ENCODE results near the gene TMTC4.

DNA sequence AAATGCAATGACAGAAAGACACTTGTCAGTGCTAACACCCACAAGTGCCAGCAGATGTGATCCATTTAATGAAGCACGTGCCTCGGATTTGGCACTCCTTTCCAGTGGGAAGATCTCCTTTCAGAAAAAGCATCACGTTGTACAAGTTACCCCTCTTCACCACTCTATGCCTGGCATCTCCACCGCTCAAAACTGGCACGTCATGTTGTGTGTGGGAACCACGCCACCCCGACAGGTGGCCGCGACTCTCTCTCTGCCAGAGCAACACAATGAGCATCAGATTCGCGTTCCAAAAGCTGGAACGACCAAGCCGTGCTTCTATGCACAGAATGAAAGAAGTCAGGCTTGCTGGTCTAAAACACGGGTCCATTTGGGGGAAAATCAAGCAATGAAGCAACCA lies 24.3 kb downstream of the TMTC4 start:
- TF ChIP-seq POLR2A (IDR thresholded peaks at IDR 0.05; ENCODE audit: low read length) (no peak), GATA1 (IDR thresholded peaks at IDR 0.05; ENCODE audit: low read depth, low read length) (no peak)

Data from erythroblast (primary cell).